ENCODE data around the gene IFI35.
A peak's percentile ranks its signal among the peaks of the same experiment; 100 is the strongest.

The IFI35 gene

GRCh38 chr17:43025766-43026537 is 19.4 kb downstream of the IFI35 start:
- TF ChIP-seq CTCF (IDR thresholded peaks at IDR 0.05; ENCODE audit: low read depth, low read length, missing control alignments): no peak
- no peak for DNase-seq (ENCODE audit: extremely low read depth, low read depth)
- H3K4me3 ChIP-seq (replicated peaks; ENCODE audit: low read depth, low read length): peak overlapping the region; percentile 62

DNA sequence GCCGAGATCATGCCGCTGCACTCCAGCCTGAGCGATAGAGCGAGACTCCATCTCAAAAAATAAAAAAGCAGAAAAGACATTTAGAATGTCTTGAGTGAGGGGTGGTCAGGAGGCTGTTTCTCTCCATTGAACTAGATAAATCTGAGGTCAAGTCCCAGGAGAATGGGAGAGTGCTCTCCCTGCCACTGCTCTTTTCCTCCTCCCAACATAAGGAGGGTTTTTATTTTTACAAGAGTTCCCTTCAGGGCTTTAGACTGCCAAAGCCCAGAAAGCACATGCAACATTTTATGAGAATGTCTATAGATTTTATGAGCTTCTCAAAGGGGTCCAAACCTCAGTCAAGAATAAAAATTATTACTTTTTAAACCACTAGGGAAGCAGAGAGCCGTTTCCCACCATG is 20.0 kb downstream of the IFI35 start:
- DNase-seq (ENCODE audit: extremely low read depth, low read depth): no peak
- no peak for TF ChIP-seq CTCF (IDR thresholded peaks at IDR 0.05; ENCODE audit: low read depth, low read length, missing control alignments)
- H3K4me3 ChIP-seq (replicated peaks; ENCODE audit: low read depth, low read length): no peak overlapping the region

DNA sequence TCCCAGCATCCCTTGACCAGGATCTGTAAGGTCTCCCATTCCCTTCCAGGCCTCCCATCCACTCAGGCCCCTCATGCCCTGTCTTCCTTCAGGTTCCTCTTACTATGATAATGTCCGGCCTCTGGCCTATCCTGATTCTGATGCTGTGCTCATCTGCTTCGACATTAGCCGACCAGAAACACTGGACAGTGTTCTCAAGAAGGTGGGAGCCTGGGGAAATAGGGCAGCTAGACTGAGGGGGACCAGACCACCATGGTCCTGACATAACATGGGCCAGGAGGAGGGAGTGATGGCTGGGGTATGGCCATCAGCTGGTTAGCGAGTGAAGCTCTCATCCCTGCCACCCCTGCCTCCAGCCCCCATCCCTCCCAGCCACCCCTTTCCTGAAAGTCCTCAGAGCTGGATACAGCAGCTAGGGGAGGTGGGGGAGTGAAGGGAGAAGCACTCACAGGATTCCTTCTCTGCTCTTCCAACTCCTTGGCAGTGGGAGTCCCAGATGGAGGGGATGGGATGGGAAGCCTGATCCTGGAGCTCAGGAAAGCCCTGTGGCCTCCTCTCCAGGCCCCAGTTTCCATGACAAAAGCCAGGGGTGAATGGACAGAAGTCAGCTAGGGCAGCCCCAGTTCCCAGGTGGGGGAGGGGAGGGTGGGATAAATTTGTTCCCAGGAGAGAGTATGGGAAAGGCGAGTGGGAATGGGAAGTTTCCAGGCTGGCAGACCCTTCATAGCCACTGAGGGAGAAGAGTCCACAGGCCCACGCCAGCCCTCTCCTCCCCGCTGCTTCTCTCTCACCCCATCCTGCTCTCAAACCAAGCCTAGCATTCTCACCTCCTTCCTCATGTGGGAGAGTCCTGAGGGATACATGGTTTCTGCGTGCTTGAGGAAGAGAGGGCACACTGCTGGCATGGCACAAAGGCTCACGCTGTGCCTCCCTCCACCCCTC is 20.8 kb downstream of the IFI35 start:
- no peak for TF ChIP-seq CTCF (IDR thresholded peaks at IDR 0.05; ENCODE audit: low read depth, low read length, missing control alignments)
- DNase-seq (ENCODE audit: extremely low read depth, low read depth): no peak
- no peak overlapping the region for H3K4me3 ChIP-seq (replicated peaks; ENCODE audit: low read depth, low read length)

DNA sequence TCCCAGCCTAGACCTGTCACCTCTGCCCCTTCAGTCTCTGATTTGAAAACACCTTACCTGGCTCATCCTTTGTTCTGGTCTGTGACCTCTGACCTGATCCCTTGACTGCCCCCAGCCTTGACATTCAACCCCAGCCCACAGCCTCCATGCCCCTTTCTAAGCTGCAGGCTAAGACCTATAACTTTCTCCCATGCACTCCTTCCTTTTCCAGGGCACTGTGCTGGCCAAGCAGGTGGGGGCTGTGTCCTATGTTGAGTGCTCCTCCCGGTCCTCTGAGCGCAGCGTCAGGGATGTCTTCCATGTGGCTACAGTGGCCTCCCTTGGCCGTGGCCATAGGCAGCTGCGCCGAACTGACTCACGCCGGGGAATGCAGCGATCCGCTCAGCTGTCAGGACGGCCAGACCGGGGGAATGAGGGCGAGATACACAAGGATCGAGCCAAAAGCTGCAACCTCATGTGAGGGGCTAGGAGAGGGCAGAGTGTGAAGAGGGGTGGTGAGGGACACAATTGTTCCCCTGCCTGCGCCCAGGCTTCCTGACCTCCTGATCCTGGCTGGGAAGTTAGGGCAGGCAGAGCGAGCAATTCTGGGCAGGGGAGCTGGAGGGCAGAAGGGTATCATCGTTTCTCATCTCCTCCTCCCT is 21.8 kb downstream of the IFI35 start:
- H3K4me3 ChIP-seq (replicated peaks; ENCODE audit: low read depth, low read length): no peak overlapping the region
- TF ChIP-seq CTCF (IDR thresholded peaks at IDR 0.05; ENCODE audit: low read depth, low read length, missing control alignments): no peak
- DNase-seq (ENCODE audit: extremely low read depth, low read depth): no peak

GRCh38 chr17:43030137-43030767 is 23.7 kb downstream of the IFI35 start:
- no peak overlapping the region for H3K4me3 ChIP-seq (replicated peaks; ENCODE audit: low read depth, low read length)
- DNase-seq (ENCODE audit: extremely low read depth, low read depth): no peak
- TF ChIP-seq CTCF (IDR thresholded peaks at IDR 0.05; ENCODE audit: low read depth, low read length, missing control alignments): no peak

- H3K4me3 ChIP-seq (replicated peaks; ENCODE audit: low read depth, low read length): no peak overlapping the region
- no peak for TF ChIP-seq CTCF (IDR thresholded peaks at IDR 0.05; ENCODE audit: low read depth, low read length, missing control alignments)
- DNase-seq (ENCODE audit: extremely low read depth, low read depth): no peak
Observed at GRCh38 chr17:43031666-43032065, 25.1 kb downstream of the IFI35 start.
